Measurements from ENCODE around the gene ZNF200. TPM values are rescaled to one million over a fixed set of nuclear protein-coding genes. Genes with fewer than 3 reads are reported as not detected.
A peak's percentile ranks its signal among the peaks of the same experiment; 100 is the strongest.

Gene ZNF200
- total and polyA plus RNA-seq, 5 donors from 2014 or later = 12.8 to 24.5 (median 17.2) TPM

- Histone ChIP-seq H3K4me3 (ENCODE audit: low read depth, low read length) (no peak overlapping the region), H3K9me3 (ENCODE audit: control insufficient read depth in 2 of 2, low read length in 2 of 2) (peaks cover 2 to 7% of the 10 kb centered on the region in 2 experiments), H3K36me3 (ENCODE audit: control insufficient read depth, insufficient read depth, low read length) (peaks cover 22% of the 10 kb centered on the region), H3K4me1 (ENCODE audit: control insufficient read depth, insufficient read depth, low read length, poor library complexity, severe bottlenecking) (peaks cover 16% of the 10 kb centered on the region), H3K27me3 (ENCODE audit: control insufficient read depth, insufficient read depth, low read length) (no peaks in the 10 kb centered on the region), H3K27ac (ENCODE audit: insufficient read depth, low read length, poor library complexity, severe bottlenecking) (no peak overlapping the region)
- Mint-ChIP-seq H3K27ac (peak overlapping the region; percentile 75 to 85 (median 79)), H3K9me3 (peaks cover 0 to 8% (median 3%) of the 10 kb centered on the region in 7 donors), H3K36me3 (peaks cover 25% of the 10 kb centered on the region), H3K4me3 (peak overlapping the region; percentile 81 to 86 (median 83)), H3K27me3 (peaks cover 25% of the 10 kb centered on the region), H3K4me1 (peaks cover 13 to 41% (median 22%) of the 10 kb centered on the region in 4 donors)
- ATAC-seq (ENCODE audit: low read depth in 2 of 2) (no peak), DNase-seq (peak; percentile 31 to 66 (median 55))
Observed at GRCh38 chr16:3235856-3236669, 1.1 kb upstream of the ZNF200 start.

- Histone ChIP-seq H3K27me3 (ENCODE audit: control insufficient read depth, insufficient read depth, low read length) (no peaks in the 10 kb centered on the region), H3K9me3 (ENCODE audit: control insufficient read depth in 2 of 2, low read length in 2 of 2) (peaks cover 15 to 22% of the 10 kb centered on the region in 2 experiments), H3K4me1 (ENCODE audit: control insufficient read depth, insufficient read depth, low read length, poor library complexity, severe bottlenecking) (peaks cover 16% of the 10 kb centered on the region), H3K4me3 (ENCODE audit: low read depth, low read length) (peak overlapping the region; percentile 93), H3K36me3 (ENCODE audit: control insufficient read depth, insufficient read depth, low read length) (peaks cover 37% of the 10 kb centered on the region), H3K27ac (ENCODE audit: insufficient read depth, low read length, poor library complexity, severe bottlenecking) (peak overlapping the region; percentile 89)
- DNase-seq = no peak
- H3K27me3 Mint-ChIP-seq = peaks cover 15% of the 10 kb centered on the region
- ATAC-seq (ENCODE audit: low read depth in 2 of 2) = no peak
- peak overlapping the region; percentile 91 to 96 (median 94) for H3K4me3 Mint-ChIP-seq
- peak overlapping the region in 2 of 3 donors; percentile 97 for H3K27ac Mint-ChIP-seq
- H3K36me3 Mint-ChIP-seq = peaks cover 37% of the 10 kb centered on the region
- peaks cover 18 to 45% (median 26%) of the 10 kb centered on the region in 4 donors for H3K4me1 Mint-ChIP-seq
- peaks cover 0 to 20% (median 12%) of the 10 kb centered on the region in 7 donors for H3K9me3 Mint-ChIP-seq
Observed at GRCh38 chr16:3234543-3234856, 458 bp downstream of the ZNF200 start.

- H3K27ac Mint-ChIP-seq = peak overlapping the region in 1 of 3 donors; percentile 74
Observed at GRCh38 chr16:3223913-3224515, 10.9 kb downstream of the ZNF200 start.

GRCh38 chr16:3220839-3221238, 14.1 kb downstream of the ZNF200 start:
- H3K36me3 Mint-ChIP-seq = peaks cover 33% of the 10 kb centered on the region
- H3K27ac ChIP-seq (ENCODE audit: insufficient read depth, low read length, poor library complexity, severe bottlenecking) = no peak overlapping the region
- no peaks in the 10 kb centered on the region for H3K27me3 ChIP-seq (ENCODE audit: control insufficient read depth, insufficient read depth, low read length)
- no peaks in the 10 kb centered on the region for H3K27me3 Mint-ChIP-seq
- H3K27ac Mint-ChIP-seq = no peak overlapping the region
- peaks cover 13 to 22% (median 18%) of the 10 kb centered on the region in 4 donors for H3K4me1 Mint-ChIP-seq
- peaks cover 46 to 53% of the 10 kb centered on the region in 2 experiments for H3K9me3 ChIP-seq (ENCODE audit: control insufficient read depth in 2 of 2, low read length in 2 of 2)
- H3K36me3 ChIP-seq (ENCODE audit: control insufficient read depth, insufficient read depth, low read length) = peaks cover 25% of the 10 kb centered on the region
- peaks cover 1 to 61% (median 32%) of the 10 kb centered on the region in 7 donors for H3K9me3 Mint-ChIP-seq
- H3K4me3 Mint-ChIP-seq = no peak overlapping the region
- DNase-seq (no peak), ATAC-seq (ENCODE audit: low read depth in 2 of 2) (no peak)
- H3K4me1 ChIP-seq (ENCODE audit: control insufficient read depth, insufficient read depth, low read length, poor library complexity, severe bottlenecking) = peaks cover 18% of the 10 kb centered on the region
- H3K4me3 ChIP-seq (ENCODE audit: low read depth, low read length) = no peak overlapping the region

More at GRCh38 chr16:3223913-3224515, 10.9 kb downstream of the ZNF200 start:
- Histone ChIP-seq H3K27ac (ENCODE audit: insufficient read depth, low read length, poor library complexity, severe bottlenecking) (no peak overlapping the region), H3K4me1 (ENCODE audit: control insufficient read depth, insufficient read depth, low read length, poor library complexity, severe bottlenecking) (no peaks in the 10 kb centered on the region), H3K9me3 (ENCODE audit: control insufficient read depth in 2 of 2, low read length in 2 of 2) (peaks cover 62 to 81% of the 10 kb centered on the region in 2 experiments), H3K27me3 (ENCODE audit: control insufficient read depth, insufficient read depth, low read length) (no peaks in the 10 kb centered on the region), H3K36me3 (ENCODE audit: control insufficient read depth, insufficient read depth, low read length) (peaks cover 57% of the 10 kb centered on the region), H3K4me3 (ENCODE audit: low read depth, low read length) (no peak overlapping the region)
- Mint-ChIP-seq H3K9me3 (peaks cover 1 to 67% (median 32%) of the 10 kb centered on the region in 7 donors), H3K27me3 (no peaks in the 10 kb centered on the region), H3K4me1 (peaks cover 0 to 3% (median 0%) of the 10 kb centered on the region in 4 donors), H3K36me3 (peaks cover 53% of the 10 kb centered on the region), H3K4me3 (no peak overlapping the region)
- DNase-seq (peak in 1 of 3 donors; percentile 22), ATAC-seq (ENCODE audit: low read depth in 2 of 2) (no peak)

GRCh38 chr16:3216263-3216640, 18.7 kb downstream of the ZNF200 start:
- peaks cover 0 to 27% (median 15%) of the 10 kb centered on the region in 7 donors for H3K9me3 Mint-ChIP-seq
- Histone ChIP-seq H3K9me3 (ENCODE audit: control insufficient read depth in 2 of 2, low read length in 2 of 2) (peaks cover 5 to 8% of the 10 kb centered on the region in 2 experiments), H3K27me3 (ENCODE audit: control insufficient read depth, insufficient read depth, low read length) (no peaks in the 10 kb centered on the region), H3K4me3 (ENCODE audit: low read depth, low read length) (peak overlapping the region; percentile 61), H3K4me1 (ENCODE audit: control insufficient read depth, insufficient read depth, low read length, poor library complexity, severe bottlenecking) (peaks cover 34% of the 10 kb centered on the region), H3K36me3 (ENCODE audit: control insufficient read depth, insufficient read depth, low read length) (no peaks in the 10 kb centered on the region), H3K27ac (ENCODE audit: insufficient read depth, low read length, poor library complexity, severe bottlenecking) (peak overlapping the region; percentile 75)
- ATAC-seq (ENCODE audit: low read depth in 2 of 2) (no peak), DNase-seq (peak in 2 of 3 donors; percentile 26 to 49)
- peaks cover 5% of the 10 kb centered on the region for H3K27me3 Mint-ChIP-seq
- H3K27ac Mint-ChIP-seq = peak overlapping the region; percentile 94 to 99 (median 97)
- peaks cover 20 to 56% (median 37%) of the 10 kb centered on the region in 4 donors for H3K4me1 Mint-ChIP-seq
- no peaks in the 10 kb centered on the region for H3K36me3 Mint-ChIP-seq
- peak overlapping the region; percentile 58 to 86 (median 81) for H3K4me3 Mint-ChIP-seq

GRCh38 chr16:3215601-3216262, 19.2 kb downstream of the ZNF200 start:
- Mint-ChIP-seq H3K9me3 (peaks cover 0 to 23% (median 13%) of the 10 kb centered on the region in 7 donors), H3K27ac (peak overlapping the region; percentile 94 to 99 (median 97)), H3K4me3 (peak overlapping the region; percentile 70 to 86 (median 81)), H3K36me3 (no peaks in the 10 kb centered on the region), H3K27me3 (peaks cover 5% of the 10 kb centered on the region), H3K4me1 (peaks cover 20 to 56% (median 37%) of the 10 kb centered on the region in 4 donors)
- Histone ChIP-seq H3K4me3 (ENCODE audit: low read depth, low read length) (peak overlapping the region; percentile 61), H3K36me3 (ENCODE audit: control insufficient read depth, insufficient read depth, low read length) (no peaks in the 10 kb centered on the region), H3K9me3 (ENCODE audit: control insufficient read depth in 2 of 2, low read length in 2 of 2) (peaks cover 3% of the 10 kb centered on the region in 2 experiments), H3K27me3 (ENCODE audit: control insufficient read depth, insufficient read depth, low read length) (no peaks in the 10 kb centered on the region), H3K4me1 (ENCODE audit: control insufficient read depth, insufficient read depth, low read length, poor library complexity, severe bottlenecking) (peaks cover 34% of the 10 kb centered on the region), H3K27ac (ENCODE audit: insufficient read depth, low read length, poor library complexity, severe bottlenecking) (peak overlapping the region; percentile 75)
- peak in 1 of 2 donors; percentile 9 for ATAC-seq (ENCODE audit: low read depth in 2 of 2)
- DNase-seq = peak in 1 of 3 donors; percentile 28

- Mint-ChIP-seq H3K9me3 (peaks cover 0 to 22% (median 9%) of the 10 kb centered on the region in 7 donors), H3K27ac (peak overlapping the region; percentile 94 to 99 (median 97)), H3K36me3 (no peaks in the 10 kb centered on the region), H3K4me1 (peaks cover 20 to 56% (median 37%) of the 10 kb centered on the region in 4 donors), H3K27me3 (peaks cover 5% of the 10 kb centered on the region), H3K4me3 (peak overlapping the region; percentile 70 to 86 (median 81))
- peak; percentile 91 to 94 for ATAC-seq (ENCODE audit: low read depth in 2 of 2)
- H3K4me1 ChIP-seq (ENCODE audit: control insufficient read depth, insufficient read depth, low read length, poor library complexity, severe bottlenecking) = peaks cover 34% of the 10 kb centered on the region
- H3K36me3 ChIP-seq (ENCODE audit: control insufficient read depth, insufficient read depth, low read length) = no peaks in the 10 kb centered on the region
- peak overlapping the region; percentile 61 for H3K4me3 ChIP-seq (ENCODE audit: low read depth, low read length)
- H3K9me3 ChIP-seq (ENCODE audit: control insufficient read depth in 2 of 2, low read length in 2 of 2) = peaks cover 0 to 3% of the 10 kb centered on the region in 2 experiments
- peak; percentile 44 to 92 (median 82) for DNase-seq
- H3K27me3 ChIP-seq (ENCODE audit: control insufficient read depth, insufficient read depth, low read length) = no peaks in the 10 kb centered on the region
- peak overlapping the region; percentile 75 for H3K27ac ChIP-seq (ENCODE audit: insufficient read depth, low read length, poor library complexity, severe bottlenecking)
Observed at GRCh38 chr16:3214904-3215600, 19.9 kb downstream of the ZNF200 start.

Measured in CD4-positive, CD25-positive, alpha-beta regulatory T cell (primary cell).